ENCODE results near the gene TENT4A.

The TENT4A gene

DNA sequence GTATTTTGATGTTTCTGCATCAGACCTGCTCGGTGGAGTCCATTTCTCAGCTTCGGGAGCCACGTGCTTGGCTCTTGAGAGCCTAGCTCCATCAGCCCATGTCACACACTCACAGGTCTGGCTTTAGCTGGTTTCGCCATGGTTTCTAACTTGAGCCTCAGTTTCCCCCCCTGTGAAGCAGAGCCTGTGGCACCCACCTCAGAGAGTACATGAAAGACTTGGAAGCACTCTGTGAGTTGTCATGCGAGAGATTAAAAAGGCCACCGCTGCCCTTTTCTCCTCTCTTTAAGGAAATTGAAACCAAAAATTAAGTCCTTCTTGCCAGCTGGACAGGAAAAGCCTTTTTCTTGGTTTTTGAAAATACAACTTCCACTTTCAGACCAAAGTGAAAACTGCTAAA lies 8.8 kb downstream of the TENT4A start:
- peak overlapping the region; percentile 42; the same call in 1 of the 2 replicates for H3K27ac ChIP-seq
- CTCF ChIA-PET, result interaction anchor here (0.7 kb wide), 1 partner anchor 1853 kb away, joined by 3 read pairs; no protein-coding TSS in a partner anchor
- no peak for TF ChIP-seq CTCF (conservative IDR thresholded peaks at IDR 0.05; ENCODE audit: low read depth)
- no peak for DNase-seq (ENCODE audit: low spot score)
- POLR2A ChIA-PET (ENCODE audit: low non-redundant PET), result no interaction called here

GRCh38 chr5:6723122-6723815 lies 10.0 kb downstream of the TENT4A start:
- DNase-seq (ENCODE audit: low spot score), result no peak
- no peak for TF ChIP-seq CTCF (conservative IDR thresholded peaks at IDR 0.05; ENCODE audit: low read depth)
- POLR2A ChIA-PET (ENCODE audit: low non-redundant PET), result no interaction called here
- H3K27ac ChIP-seq, result no peak overlapping the region
- CTCF ChIA-PET, result no interaction called here

- no peak for DNase-seq (ENCODE audit: low spot score)
- POLR2A ChIA-PET (ENCODE audit: low non-redundant PET), result no interaction called here
- CTCF ChIA-PET, result no interaction called here
- no peak overlapping the region for H3K27ac ChIP-seq
- no peak for TF ChIP-seq CTCF (conservative IDR thresholded peaks at IDR 0.05; ENCODE audit: low read depth)
Observed at GRCh38 chr5:6723816-6724300, 10.6 kb downstream of the TENT4A start.

- TF ChIP-seq CTCF (conservative IDR thresholded peaks at IDR 0.05; ENCODE audit: low read depth), result no peak
- DNase-seq (ENCODE audit: low spot score), result no peak
- ChIA-PET POLR2A (ENCODE audit: low non-redundant PET) (no interaction called here), CTCF (no interaction called here)
- no peak overlapping the region for H3K27ac ChIP-seq
Observed at GRCh38 chr5:6724321-6724929, 11.2 kb downstream of the TENT4A start.

GRCh38 chr5:6725421-6725820 lies 12.2 kb downstream of the TENT4A start:
- TF ChIP-seq CTCF (conservative IDR thresholded peaks at IDR 0.05; ENCODE audit: low read depth), result no peak
- ChIA-PET CTCF (no interaction called here), POLR2A (ENCODE audit: low non-redundant PET) (no interaction called here)
- no peak overlapping the region for H3K27ac ChIP-seq
- DNase-seq (ENCODE audit: low spot score), result no peak

- H3K27ac ChIP-seq, result no peak overlapping the region
- no peak for DNase-seq (ENCODE audit: low spot score)
- CTCF ChIA-PET, result no interaction called here
- no peak for TF ChIP-seq CTCF (conservative IDR thresholded peaks at IDR 0.05; ENCODE audit: low read depth)
- POLR2A ChIA-PET (ENCODE audit: low non-redundant PET), result no interaction called here
Observed at GRCh38 chr5:6726006-6726405, 12.8 kb downstream of the TENT4A start.

All from RWPE1 (cell line).